Activated B cell treated with CpG ODN at 0.5 μM for 24 hours (primary cell): ENCODE data around the gene KLKB1. TPM values are rescaled to one million over a fixed set of nuclear protein-coding genes. Genes with fewer than 3 reads are reported as not detected.
"Not testable (repeated sequence)": the region's sequence is repeated elsewhere in the genome, so short reads cannot be mapped to it uniquely, and the experiment has no call there.

Experiments
- ATAC-seq: fragments of 200-7000 bp; cut with Tn5 transposase; one replicate; pipeline ENCODE4 v1.10.0; 2021; ENCODE audit warnings: low read depth, mild to moderate bottlenecking, moderate library complexity
- CTCF ChIA-PET: fragments of 350-600 bp; sonication (Branson Sonifier 250); formaldehyde crosslinking; loops from one replicate; lab custom pipeline; 2021; ENCODE audit warnings: antibody characterized with exemption; lab: Charles Lee
- POLR2A ChIA-PET: fragments of 350-600 bp; sonication (Branson Sonifier 250); formaldehyde crosslinking; loops from one replicate; lab custom pipeline; 2021; ENCODE audit warnings: antibody characterized with exemption; lab: Charles Lee
- DNase-seq: peaks from one replicate; pipeline ENCODE4 v3.0.0; 2022
- H3K27ac Mint-ChIP-seq: one replicate; pipeline ENCODE4 v1.8.0; 2020; ENCODE audit warnings: mixed read lengths
- H3K27me3 Mint-ChIP-seq: one replicate; pipeline ENCODE4 v1.8.0; 2021; ENCODE audit warnings: mixed read lengths
- H3K36me3 Mint-ChIP-seq: one replicate; pipeline ENCODE4 v1.8.0; 2021; ENCODE audit warnings: low read depth, mixed read lengths
- H3K4me1 Mint-ChIP-seq: one replicate; pipeline ENCODE4 v1.8.0; 2021; ENCODE audit warnings: mixed read lengths
- H3K4me3 Mint-ChIP-seq: one replicate; pipeline ENCODE4 v1.8.0; 2020; ENCODE audit warnings: mild to moderate bottlenecking, mixed read lengths
- H3K9me3 Mint-ChIP-seq: one replicate; pipeline ENCODE4 v1.8.0; 2020; ENCODE audit warnings: mixed read lengths
- intact Hi-C: fragments of 100-400 bp; cut with micrococcal nuclease; formaldehyde crosslinking; loops from one replicate; pipeline ENCODE4 v1.15.1; 2024
- total RNA-seq: library from RNA; stranded (reverse); gene quantifications from 2 replicates; pipeline ENCODE4 v1.2.3, GENCODE V29; 2022
- TF ChIP-seq, protein P1 (sequence below): fragments of 200-600 bp; IDR thresholded peaks from one replicate; pipeline ENCODE4 v1.8.0; 2022; ENCODE audit warnings: antibody characterized with exemption, mild to moderate bottlenecking

KLKB1 gene
- total RNA-seq, 1 donor from 2014 or later, result 0.16 TPM

DNA sequence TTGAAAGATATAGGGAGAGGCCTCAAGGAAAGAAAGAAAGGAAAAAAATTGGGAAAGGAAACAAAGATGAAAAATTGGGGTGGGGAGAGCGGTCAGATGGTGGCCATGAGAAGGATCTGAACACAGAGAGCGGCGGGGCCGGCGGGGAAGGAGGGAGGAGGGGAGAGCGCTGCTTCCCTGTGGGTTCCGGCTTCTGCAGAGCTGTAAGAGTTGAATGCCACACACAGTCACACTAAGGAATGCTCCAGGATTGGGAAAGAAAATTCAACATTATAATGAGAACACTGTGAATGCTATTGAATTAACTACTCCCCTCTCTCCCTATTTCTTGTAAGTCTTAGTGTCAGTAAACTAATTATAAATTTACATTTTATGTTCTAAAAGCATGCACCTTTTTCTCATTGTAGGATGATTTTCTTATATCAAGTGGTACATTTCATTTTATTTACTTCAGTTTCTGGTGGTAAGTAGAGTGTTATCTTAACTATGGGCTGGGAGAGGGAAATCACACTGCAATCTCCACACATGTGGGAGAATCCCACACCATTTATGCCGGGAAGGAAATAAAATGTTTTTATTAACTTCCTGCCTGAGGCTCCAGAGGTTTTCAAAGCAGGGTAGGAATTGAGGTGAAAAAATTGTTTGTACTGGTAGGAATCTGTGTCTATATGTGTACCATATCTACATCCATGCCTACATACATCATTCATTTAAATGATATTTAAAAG lies 39.6 kb downstream of the KLKB1 start:
- DNase-seq (no peak), ATAC-seq (no peak)
- TF ChIP-seq, protein P1, sequence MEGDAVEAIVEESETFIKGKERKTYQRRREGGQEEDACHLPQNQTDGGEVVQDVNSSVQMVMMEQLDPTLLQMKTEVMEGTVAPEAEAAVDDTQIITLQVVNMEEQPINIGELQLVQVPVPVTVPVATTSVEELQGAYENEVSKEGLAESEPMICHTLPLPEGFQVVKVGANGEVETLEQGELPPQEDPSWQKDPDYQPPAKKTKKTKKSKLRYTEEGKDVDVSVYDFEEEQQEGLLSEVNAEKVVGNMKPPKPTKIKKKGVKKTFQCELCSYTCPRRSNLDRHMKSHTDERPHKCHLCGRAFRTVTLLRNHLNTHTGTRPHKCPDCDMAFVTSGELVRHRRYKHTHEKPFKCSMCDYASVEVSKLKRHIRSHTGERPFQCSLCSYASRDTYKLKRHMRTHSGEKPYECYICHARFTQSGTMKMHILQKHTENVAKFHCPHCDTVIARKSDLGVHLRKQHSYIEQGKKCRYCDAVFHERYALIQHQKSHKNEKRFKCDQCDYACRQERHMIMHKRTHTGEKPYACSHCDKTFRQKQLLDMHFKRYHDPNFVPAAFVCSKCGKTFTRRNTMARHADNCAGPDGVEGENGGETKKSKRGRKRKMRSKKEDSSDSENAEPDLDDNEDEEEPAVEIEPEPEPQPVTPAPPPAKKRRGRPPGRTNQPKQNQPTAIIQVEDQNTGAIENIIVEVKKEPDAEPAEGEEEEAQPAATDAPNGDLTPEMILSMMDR, result no peak
- ChIA-PET POLR2A (no interaction called here), CTCF (no interaction called here)
- intact Hi-C loops, result no loop called here
- Mint-ChIP-seq H3K27ac (no peak overlapping the region), H3K27me3 (peaks cover 19% of the 10 kb centered on the region), H3K4me1 (no peaks in the 10 kb centered on the region), H3K9me3 (no peaks in the 10 kb centered on the region), H3K36me3 (no peaks in the 10 kb centered on the region), H3K4me3 (no peak overlapping the region)

DNA sequence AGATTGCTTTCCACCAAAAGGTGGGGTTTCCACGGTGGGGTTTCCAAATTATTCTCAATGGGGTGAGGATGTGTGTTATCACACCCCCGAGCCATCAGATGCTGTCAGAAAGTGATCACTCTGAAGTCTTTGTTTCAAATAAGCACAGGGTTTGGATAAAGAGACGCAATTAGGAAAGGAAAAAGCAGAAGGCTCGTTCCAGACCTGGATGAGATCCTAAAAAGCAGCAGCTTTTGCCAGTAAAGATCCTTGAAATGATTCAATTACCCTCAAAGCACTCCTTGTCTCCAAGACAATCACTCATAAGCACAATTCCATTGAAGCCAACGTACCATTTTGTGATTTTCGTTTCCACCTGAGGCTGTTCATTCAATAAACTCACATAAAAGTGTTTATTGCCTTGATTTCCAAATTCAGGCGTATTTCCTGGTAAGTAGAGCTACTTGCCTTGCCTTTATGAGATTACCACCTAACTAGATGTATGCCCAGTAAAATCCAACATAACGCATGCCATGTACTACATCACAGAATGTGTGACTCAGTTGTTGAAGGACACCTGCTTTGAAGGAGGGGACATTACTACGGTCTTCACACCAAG lies 43.9 kb downstream of the KLKB1 start:
- intact Hi-C loops, result no loop called here
- TF ChIP-seq, protein P1, result no peak
- no peak for ATAC-seq
- POLR2A ChIA-PET, result no interaction called here
- Mint-ChIP-seq H3K4me3 (no peak overlapping the region), H3K27me3 (peaks cover 9% of the 10 kb centered on the region), H3K36me3 (no peaks in the 10 kb centered on the region), H3K27ac (no peak overlapping the region), H3K9me3 (no peaks in the 10 kb centered on the region), H3K4me1 (no peaks in the 10 kb centered on the region)
- DNase-seq, result no peak
- CTCF ChIA-PET, result no interaction called here

DNA sequence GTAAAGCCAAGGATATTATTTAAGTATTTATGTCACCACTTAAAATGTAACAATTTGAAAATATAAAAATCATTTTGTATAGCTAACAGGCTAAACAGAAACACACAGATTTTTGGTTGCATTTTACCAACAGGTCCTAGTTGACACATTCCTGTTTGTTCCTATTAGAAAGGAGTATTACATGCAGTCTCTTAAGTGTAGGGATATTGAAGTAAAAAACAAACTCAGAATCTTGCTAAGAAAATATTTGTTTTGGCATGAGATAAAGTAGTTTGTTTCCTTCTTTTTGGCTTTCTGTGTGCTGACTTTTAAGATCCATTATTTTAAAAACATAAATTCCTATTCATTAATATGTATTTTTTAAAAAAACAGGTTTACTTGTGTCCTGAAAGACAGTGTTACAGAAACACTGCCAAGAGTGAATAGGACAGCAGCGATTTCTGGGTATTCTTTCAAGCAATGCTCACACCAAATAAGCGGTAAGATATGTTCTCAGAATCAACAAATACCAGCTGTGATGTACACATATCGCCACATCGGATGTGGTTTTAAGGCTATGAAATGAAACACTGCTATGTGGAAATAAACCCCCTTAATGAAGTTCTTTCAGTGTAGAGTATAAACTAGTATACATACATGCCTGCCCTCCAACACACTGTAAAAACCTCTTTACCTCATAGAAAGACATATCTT lies 45.5 kb downstream of the KLKB1 start:
- no peak overlapping the region for H3K4me3 Mint-ChIP-seq
- intact Hi-C loops, result no loop called here
- CTCF ChIA-PET, result no interaction called here

DNA sequence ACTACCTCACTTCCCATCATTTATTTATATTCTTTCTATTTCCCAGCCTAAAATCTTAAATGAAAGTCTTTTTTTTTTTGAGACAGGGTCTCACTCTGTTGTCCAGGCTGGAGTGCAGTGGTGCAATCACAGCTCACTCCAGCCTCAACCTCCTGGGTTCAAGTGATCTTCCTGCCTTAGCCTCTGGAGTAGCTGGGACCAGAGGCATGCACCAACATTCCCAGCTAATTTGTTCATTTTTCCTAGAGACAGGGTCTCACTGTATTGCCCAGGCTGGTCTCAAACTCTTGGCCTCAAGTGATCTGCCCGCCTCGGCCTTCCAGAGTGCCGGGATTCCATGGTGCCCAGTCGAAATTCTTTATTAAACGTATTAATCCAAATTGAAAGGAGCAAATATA lies 46.1 kb downstream of the KLKB1 start:
- intact Hi-C loops, H3K9me3 Mint-ChIP-seq, H3K27ac Mint-ChIP-seq, CTCF ChIA-PET, DNase-seq, H3K27me3 Mint-ChIP-seq, H3K4me3 Mint-ChIP-seq, H3K4me1 Mint-ChIP-seq, H3K36me3 Mint-ChIP-seq, POLR2A ChIA-PET, ATAC-seq: not testable (repeated sequence)

More for the DNA sequence above, 45.5 kb downstream of the KLKB1 start:
- POLR2A ChIA-PET, result no interaction called here
- DNase-seq (no peak), ATAC-seq (no peak)
- TF ChIP-seq, protein P1, result no peak
- no peak overlapping the region for H3K27ac Mint-ChIP-seq
- H3K4me1 Mint-ChIP-seq, result no peaks in the 10 kb centered on the region
- H3K36me3 Mint-ChIP-seq, result no peaks in the 10 kb centered on the region
- no peaks in the 10 kb centered on the region for H3K9me3 Mint-ChIP-seq
- H3K27me3 Mint-ChIP-seq, result peaks cover 2% of the 10 kb centered on the region

DNA sequence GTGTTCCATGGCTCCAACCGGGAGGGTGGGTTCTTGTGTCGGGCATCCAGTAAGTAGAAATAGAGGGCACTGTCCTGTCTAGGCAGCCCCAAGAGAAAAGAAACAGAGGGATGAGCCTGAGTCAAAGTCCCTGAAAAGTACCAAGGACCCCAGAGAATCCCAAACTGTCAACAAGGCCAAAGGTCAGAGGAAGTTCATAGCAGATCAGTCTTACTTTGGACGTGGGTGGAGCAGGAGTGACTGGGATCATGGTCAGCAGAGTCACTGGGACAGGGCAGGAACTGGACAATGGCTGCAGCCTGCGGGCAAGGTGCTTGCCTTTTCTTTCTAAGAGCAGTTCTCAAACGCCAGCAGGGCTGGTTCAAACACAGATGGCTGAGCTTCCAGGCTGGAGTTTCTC lies 56.0 kb downstream of the KLKB1 start:
- Mint-ChIP-seq H3K27me3 (peaks cover 3% of the 10 kb centered on the region), H3K4me1 (no peaks in the 10 kb centered on the region), H3K9me3 (no peaks in the 10 kb centered on the region), H3K36me3 (no peaks in the 10 kb centered on the region), H3K4me3 (no peak overlapping the region), H3K27ac (no peak overlapping the region)
- POLR2A ChIA-PET, result no interaction called here
- ATAC-seq, result no peak
- TF ChIP-seq, protein P1, result no peak
- DNase-seq, result no peak
- CTCF ChIA-PET, result no interaction called here
- intact Hi-C loops, result no loop called here
